MCF 10A (cell line): ENCODE data around the gene LRFN2. TPM values are rescaled to one million over a fixed set of nuclear protein-coding genes. Genes with fewer than 3 reads are reported as not detected.

ENCODE experiments used
- BruUV-seq: library from RNA; stranded (reverse); fragments of 400-500 nt; replicated peaks from 2 replicates; lab custom pipeline; 2021; lab: Mats Ljungman, UMichigan
- CTCF ChIA-PET: fragments of 300-600 bp; sonication (Branson Sonifier 250); formaldehyde crosslinking; extraction: SDS; loops from one replicate; lab custom pipeline; 2021; ENCODE audit warnings: antibody characterized with exemption, inconsistent platforms; lab: Yijun Ruan, JAX
- POLR2A ChIA-PET: fragments of 300-600, 350-650 bp; sonication (Branson Sonifier 250); formaldehyde crosslinking; extraction: SDS; loops from one replicate; lab custom pipeline; 2020; ENCODE audit warnings: antibody characterized with exemption, inconsistent platforms; lab: Yijun Ruan, JAX
- DNase-seq: peaks from one replicate; pipeline ENCODE4 v3.0.0-alpha.2; 2018; ENCODE audit not compliant: unreplicated experiment
- H3K27ac Mint-ChIP-seq: one replicate; pipeline ENCODE4 v1.8.0; 2022; ENCODE audit warnings: mild to moderate bottlenecking, low read depth, mixed read lengths; ENCODE audit not compliant: unreplicated experiment
- H3K27me3 Mint-ChIP-seq: one replicate; pipeline ENCODE4 v1.8.0; 2022; ENCODE audit warnings: mixed read lengths; ENCODE audit not compliant: insufficient read depth, unreplicated experiment
- H3K36me3 Mint-ChIP-seq: one replicate; pipeline ENCODE4 v1.8.0; 2022; ENCODE audit warnings: mild to moderate bottlenecking, moderate library complexity, mixed read lengths; ENCODE audit not compliant: insufficient read depth, unreplicated experiment
- H3K4me1 Mint-ChIP-seq: one replicate; pipeline ENCODE4 v1.8.0; 2022; ENCODE audit warnings: mixed read lengths; ENCODE audit not compliant: insufficient read depth, unreplicated experiment
- H3K4me3 Mint-ChIP-seq: one replicate; pipeline ENCODE4 v1.8.0; 2022; ENCODE audit warnings: mild to moderate bottlenecking, moderate library complexity, mixed read lengths; ENCODE audit not compliant: unreplicated experiment
- H3K9me3 Mint-ChIP-seq: one replicate; pipeline ENCODE4 v1.8.0; 2022; ENCODE audit warnings: mixed read lengths; ENCODE audit not compliant: unreplicated experiment
- intact Hi-C: fragments of 100-400 bp; cut with micrococcal nuclease; formaldehyde crosslinking; loops from 2 replicates; pipeline ENCODE4 v1.14.1; 2022
- total RNA-seq: library from RNA; stranded (reverse); gene quantifications from 2 replicates; pipeline ENCODE4 v1.2.3, GENCODE V29; 2022
- TF ChIP-seq, protein P1 (sequence below): fragments of 200-600 bp; IDR thresholded peaks from one replicate; pipeline ENCODE4 v1.8.0; 2022; ENCODE audit warnings: antibody characterized with exemption, mild to moderate bottlenecking; ENCODE audit not compliant: unreplicated experiment

Gene LRFN2
- total RNA-seq, 1 experiment from 2014 or later = not detected

DNA sequence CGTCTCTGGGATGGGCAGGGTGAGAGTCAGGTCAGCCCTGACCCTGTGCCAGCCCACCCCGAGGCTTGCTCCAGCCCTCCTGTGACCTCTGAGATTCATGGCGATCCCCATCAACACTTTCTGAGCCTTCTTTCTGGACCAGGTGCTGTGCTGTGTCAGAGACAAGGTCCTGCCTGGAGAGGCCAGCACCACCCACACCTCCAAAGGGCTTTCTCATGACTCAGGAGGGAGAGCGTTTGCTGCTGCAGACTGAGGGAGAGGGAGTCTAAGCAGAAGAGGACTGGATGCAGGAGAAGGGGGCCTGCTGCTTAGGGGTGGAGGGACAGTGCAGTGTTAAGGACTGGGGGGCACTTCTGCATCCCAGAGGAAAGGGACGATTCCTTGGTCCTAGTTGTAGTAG, 193.5 kb downstream of the LRFN2 start:
- Mint-ChIP-seq H3K27me3 (no peaks in the 10 kb centered on the region), H3K27ac (no peak overlapping the region), H3K36me3 (peaks cover under 1% of the 10 kb centered on the region), H3K4me1 (no peaks in the 10 kb centered on the region), H3K4me3 (no peak overlapping the region), H3K9me3 (peaks cover 19% of the 10 kb centered on the region)
- TF ChIP-seq, protein P1, sequence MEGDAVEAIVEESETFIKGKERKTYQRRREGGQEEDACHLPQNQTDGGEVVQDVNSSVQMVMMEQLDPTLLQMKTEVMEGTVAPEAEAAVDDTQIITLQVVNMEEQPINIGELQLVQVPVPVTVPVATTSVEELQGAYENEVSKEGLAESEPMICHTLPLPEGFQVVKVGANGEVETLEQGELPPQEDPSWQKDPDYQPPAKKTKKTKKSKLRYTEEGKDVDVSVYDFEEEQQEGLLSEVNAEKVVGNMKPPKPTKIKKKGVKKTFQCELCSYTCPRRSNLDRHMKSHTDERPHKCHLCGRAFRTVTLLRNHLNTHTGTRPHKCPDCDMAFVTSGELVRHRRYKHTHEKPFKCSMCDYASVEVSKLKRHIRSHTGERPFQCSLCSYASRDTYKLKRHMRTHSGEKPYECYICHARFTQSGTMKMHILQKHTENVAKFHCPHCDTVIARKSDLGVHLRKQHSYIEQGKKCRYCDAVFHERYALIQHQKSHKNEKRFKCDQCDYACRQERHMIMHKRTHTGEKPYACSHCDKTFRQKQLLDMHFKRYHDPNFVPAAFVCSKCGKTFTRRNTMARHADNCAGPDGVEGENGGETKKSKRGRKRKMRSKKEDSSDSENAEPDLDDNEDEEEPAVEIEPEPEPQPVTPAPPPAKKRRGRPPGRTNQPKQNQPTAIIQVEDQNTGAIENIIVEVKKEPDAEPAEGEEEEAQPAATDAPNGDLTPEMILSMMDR = no peak
- intact Hi-C loops = no loop called here
- no peak for DNase-seq
- ChIA-PET CTCF (no interaction called here), POLR2A (no interaction called here)
- no TSS peak for BruUV-seq

DNA sequence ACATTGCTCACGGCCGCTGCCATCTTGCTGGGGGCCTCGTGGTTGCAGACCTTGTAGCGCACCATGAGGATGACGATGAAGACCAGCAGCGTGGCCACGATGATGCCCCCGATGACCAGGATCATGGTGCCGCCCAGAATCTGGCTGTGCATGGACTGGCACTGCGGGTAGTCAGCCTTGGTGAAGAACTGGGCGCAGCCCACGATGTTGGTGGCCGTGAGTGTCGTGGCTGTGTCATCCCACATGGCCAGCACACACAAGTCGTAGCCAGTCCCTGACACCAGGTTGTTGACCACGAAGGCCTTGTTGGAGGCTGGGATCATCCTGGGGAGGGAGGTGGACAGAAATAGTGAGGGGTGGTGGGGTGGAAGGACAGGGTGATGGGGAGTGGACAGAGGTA, 194.6 kb downstream of the LRFN2 start:
- BruUV-seq = no TSS peak

GRCh38 chr6:40391851-40392517, 195.2 kb downstream of the LRFN2 start:
- no peaks in the 10 kb centered on the region for H3K27me3 Mint-ChIP-seq
- CTCF ChIA-PET = no interaction called here
- H3K27ac Mint-ChIP-seq = no peak overlapping the region
- DNase-seq = no peak
- no peaks in the 10 kb centered on the region for H3K36me3 Mint-ChIP-seq
- no TSS peak for BruUV-seq
- H3K4me1 Mint-ChIP-seq = no peaks in the 10 kb centered on the region
- intact Hi-C loops = no loop called here
- no peak overlapping the region for H3K4me3 Mint-ChIP-seq
- H3K9me3 Mint-ChIP-seq = peaks cover 28% of the 10 kb centered on the region
- TF ChIP-seq, protein P1 = no peak
- POLR2A ChIA-PET = interaction anchor here (0.6 kb wide), 1 partner anchor 313 kb away, joined by 3 read pairs; no protein-coding TSS in a partner anchor

More for the DNA sequence above, 194.6 kb downstream of the LRFN2 start:
- H3K4me3 Mint-ChIP-seq = no peak overlapping the region
- intact Hi-C loops = no loop called here
- TF ChIP-seq, protein P1 = no peak
- H3K27me3 Mint-ChIP-seq = no peaks in the 10 kb centered on the region
- H3K36me3 Mint-ChIP-seq = no peaks in the 10 kb centered on the region
- DNase-seq = no peak
- POLR2A ChIA-PET = no interaction called here
- H3K9me3 Mint-ChIP-seq = peaks cover 25% of the 10 kb centered on the region
- H3K27ac Mint-ChIP-seq = no peak overlapping the region
- CTCF ChIA-PET = no interaction called here
- H3K4me1 Mint-ChIP-seq = no peaks in the 10 kb centered on the region

- ChIA-PET POLR2A (no interaction called here), CTCF (no interaction called here)
- no TSS peak for BruUV-seq
- H3K4me1 Mint-ChIP-seq = no peaks in the 10 kb centered on the region
- DNase-seq = no peak
- peaks cover 28% of the 10 kb centered on the region for H3K9me3 Mint-ChIP-seq
- no peaks in the 10 kb centered on the region for H3K36me3 Mint-ChIP-seq
- no peaks in the 10 kb centered on the region for H3K27me3 Mint-ChIP-seq
- H3K4me3 Mint-ChIP-seq = no peak overlapping the region
- H3K27ac Mint-ChIP-seq = no peak overlapping the region
- intact Hi-C loops = no loop called here
- TF ChIP-seq, protein P1 = no peak
These were observed 196.1 kb downstream of the LRFN2 start for GRCh38 chr6:40391086-40391485.
